Spinal cord (tissue), 10 donors: ENCODE data around the gene FOXL1. TPM values are rescaled to one million over a fixed set of nuclear protein-coding genes. Genes with fewer than 3 reads are reported as not detected.

ENCODE experiments used
- DNase-seq, 6 donors: peaks; one replicate each; pipeline versions ENCODE4 v3.0.0 to v3.0.0-alpha.2; 2013 to 2015; ENCODE audit warnings: low spot score in 6 of 6, low read depth in 4 of 6
- H3K27ac ChIP-seq: one replicate; pipeline ENCODE4 v1.5.1; 2013; ENCODE audit warnings: low read depth, low read length, control low read depth
- H3K27me3 ChIP-seq: one replicate; pipeline ENCODE4 v1.6.1; 2013; ENCODE audit warnings: low read length; ENCODE audit not compliant: control insufficient read depth, insufficient read depth
- H3K36me3 ChIP-seq: one replicate; pipeline ENCODE4 v1.6.1; 2013; ENCODE audit warnings: low read length; ENCODE audit not compliant: control insufficient read depth, insufficient read depth
- H3K4me1 ChIP-seq: one replicate; pipeline ENCODE4 v1.6.1; 2013; ENCODE audit warnings: low read length; ENCODE audit not compliant: control insufficient read depth, insufficient read depth
- H3K4me3 ChIP-seq: one replicate; pipeline ENCODE4 v1.5.1; 2013; ENCODE audit warnings: low read depth, low read length, control low read depth
- H3K9me3 ChIP-seq: one replicate; pipeline ENCODE4 v1.6.1; 2013; ENCODE audit warnings: low read length; ENCODE audit not compliant: control insufficient read depth, insufficient read depth
- WGBS: methylation state at CpG from one replicate; pipeline ENCODE4 v1.1.5; 2013; ENCODE audit warnings: missing lambda C conversion rate; ENCODE audit not compliant: insufficient coverage; 5-methylcytosine and 5-hydroxymethylcytosine counted together
- polyA plus RNA-seq, 2 donors: library from polyadenylated mRNA; unstranded; fragments of 120-200 nt; gene quantifications; one replicate each; pipeline ENCODE4 v1.2.1, GENCODE V29; 2013; ENCODE audit not compliant: insufficient read length in 2 of 2
- total RNA-seq, 2 donors: library from RNA; depleted of rRNA in 1 of 2; stranded (reverse); fragments of 120-200 nt in 1 of 2; fragments of >200 nt in 1 of 2; gene quantifications; one replicate each; pipeline versions ENCODE4 v1.2.3 to v1.2.4, GENCODE V29; 2013 to 2014
- donor health status: healthy.

Gene FOXL1
- total and polyA plus RNA-seq, 4 donors = 2.2 to 8.9 (median 3.5) TPM

DNA sequence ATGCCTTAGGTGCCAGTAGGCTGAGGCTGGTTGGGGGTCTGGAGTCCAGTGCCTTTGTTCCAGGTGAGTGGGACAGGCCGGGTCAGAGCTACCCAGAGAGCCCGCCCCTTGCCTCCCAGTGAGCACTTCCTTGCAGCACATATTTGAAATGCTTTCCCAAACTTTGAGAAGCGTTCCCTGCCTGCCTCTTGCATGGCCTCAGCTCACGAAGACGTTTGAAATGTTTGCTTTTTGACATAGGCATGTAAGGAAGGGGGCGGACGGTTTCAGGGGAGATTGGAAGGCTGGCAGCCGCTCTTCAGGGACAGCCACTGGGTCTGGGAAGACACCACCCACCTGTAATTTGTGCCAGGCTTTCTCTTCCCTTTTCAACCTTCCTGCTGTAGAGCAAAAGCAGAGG lies 5.1 kb upstream of the FOXL1 start:
- peak overlapping the region; percentile 44 for H3K27ac ChIP-seq
- peak overlapping the region; percentile 56 for H3K4me3 ChIP-seq
- peaks cover 98% of the 10 kb centered on the region for H3K27me3 ChIP-seq
- no peaks in the 10 kb centered on the region for H3K36me3 ChIP-seq
- H3K4me1 ChIP-seq = peaks cover 27% of the 10 kb centered on the region
- DNase-seq = no peak
- WGBS = 14% methylated on average over 7 of the region's 8 CpGs
- no peaks in the 10 kb centered on the region for H3K9me3 ChIP-seq

DNA sequence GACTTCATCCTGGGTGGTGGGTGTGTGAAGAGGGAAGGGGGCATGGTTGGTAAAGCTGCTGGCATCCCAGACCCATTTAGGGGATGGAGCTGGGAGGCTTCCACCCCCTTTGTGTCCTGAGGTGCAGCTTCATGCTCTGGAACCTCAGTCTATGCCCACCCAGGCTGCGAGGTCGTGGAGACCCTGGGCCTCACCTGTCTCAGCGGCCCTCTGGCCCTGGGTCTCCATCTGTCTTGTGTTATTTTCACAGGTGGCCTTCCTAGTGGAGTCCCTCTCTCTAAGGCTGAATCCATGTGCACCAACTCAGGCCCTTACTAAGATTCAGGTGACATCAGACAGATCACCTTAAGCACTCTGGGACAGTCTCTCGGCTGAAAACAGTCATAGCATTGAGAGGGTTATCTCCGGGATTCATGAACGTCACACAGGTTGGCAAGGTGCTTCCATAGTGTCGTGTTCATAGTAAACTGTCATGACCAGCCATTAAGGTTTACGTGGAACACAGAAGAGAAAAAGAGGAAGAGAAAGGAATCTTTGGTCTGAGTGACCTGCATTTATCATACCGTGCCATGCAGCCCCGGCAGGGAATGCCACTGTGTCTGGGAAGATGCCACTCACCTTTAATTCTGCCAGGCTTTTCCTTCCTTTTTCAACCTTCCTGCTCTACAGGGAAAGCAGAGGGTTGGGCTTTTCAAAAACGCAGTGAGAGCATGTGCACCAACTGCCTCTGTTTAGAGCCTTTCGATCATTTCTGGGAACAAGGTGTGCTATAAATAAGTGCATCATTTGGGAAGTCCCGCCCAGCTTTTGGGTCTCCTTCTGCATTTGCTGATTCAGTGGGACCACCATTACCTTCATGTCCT lies 4.5 kb upstream of the FOXL1 start:
- Histone ChIP-seq H3K9me3 (no peaks in the 10 kb centered on the region), H3K4me1 (peaks cover 31% of the 10 kb centered on the region), H3K27me3 (peaks cover 99% of the 10 kb centered on the region), H3K27ac (peak overlapping the region; percentile 79), H3K4me3 (peak overlapping the region; percentile 56), H3K36me3 (no peaks in the 10 kb centered on the region)
- WGBS = 38% methylated on average over 12 of the region's 13 CpGs
- peak in 1 of 6 donors; percentile 24 for DNase-seq

DNA sequence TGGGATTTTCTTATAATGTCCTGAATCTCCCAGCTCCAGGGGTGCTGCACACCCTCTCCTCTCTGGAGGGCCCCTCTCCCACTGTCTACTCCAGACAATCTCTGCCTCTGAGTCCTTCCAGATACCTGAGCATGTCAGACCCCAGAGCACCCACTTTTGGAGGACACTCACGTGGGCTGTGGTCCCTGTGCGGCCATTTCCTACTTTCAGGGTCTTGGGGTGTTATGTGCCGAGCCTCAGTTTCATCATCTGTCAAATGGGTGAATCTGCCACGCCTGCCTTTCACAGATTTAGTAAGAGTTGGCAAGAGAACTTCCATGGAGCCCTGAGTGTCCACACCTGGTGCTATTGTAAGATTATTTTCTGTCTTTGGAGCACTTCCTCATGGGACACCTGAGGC lies 3.7 kb upstream of the FOXL1 start:
- Histone ChIP-seq H3K27me3 (peaks cover 98% of the 10 kb centered on the region), H3K27ac (peak overlapping the region; percentile 79), H3K36me3 (no peaks in the 10 kb centered on the region), H3K4me3 (peak overlapping the region; percentile 12), H3K4me1 (peaks cover 36% of the 10 kb centered on the region), H3K9me3 (no peaks in the 10 kb centered on the region)
- DNase-seq = no peak
- 31% methylated on average over 4 of the region's 4 CpGs for WGBS

DNA sequence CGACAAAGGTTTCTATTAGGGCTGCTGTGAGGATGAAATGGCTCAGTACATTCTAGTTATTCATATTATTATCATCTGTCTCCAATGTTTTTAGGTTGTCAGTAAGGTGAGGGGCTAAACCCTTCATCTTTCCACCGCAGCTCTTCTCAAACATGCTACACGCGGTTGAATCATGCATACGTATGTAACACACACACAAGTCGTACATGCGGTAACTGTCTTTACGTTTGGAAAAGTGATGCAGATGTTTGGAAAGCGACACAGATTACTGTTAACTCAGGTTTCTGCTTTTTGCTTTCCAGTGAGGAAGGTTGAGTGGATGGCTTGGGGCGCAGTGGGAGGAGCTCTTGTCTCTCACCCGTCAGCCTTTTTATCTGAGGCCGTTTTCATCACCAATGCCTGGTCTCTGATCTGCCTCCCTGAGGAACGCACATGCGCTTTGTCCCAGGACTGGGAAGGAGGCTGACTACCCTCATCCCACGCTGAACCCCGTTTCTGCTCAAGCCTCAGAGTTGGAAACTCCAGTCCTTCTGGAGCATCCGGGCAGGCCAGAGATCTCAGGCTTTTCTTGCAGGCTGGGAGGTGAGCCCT lies 3.2 kb upstream of the FOXL1 start:
- H3K36me3 ChIP-seq = no peaks in the 10 kb centered on the region
- peak overlapping the region; percentile 87 for H3K27ac ChIP-seq
- H3K4me1 ChIP-seq = peaks cover 40% of the 10 kb centered on the region
- no peaks in the 10 kb centered on the region for H3K9me3 ChIP-seq
- peak overlapping the region; percentile 55 for H3K4me3 ChIP-seq
- H3K27me3 ChIP-seq = peaks cover 98% of the 10 kb centered on the region
- WGBS = 19% methylated on average over 9 of the region's 17 CpGs
- no peak for DNase-seq

DNA sequence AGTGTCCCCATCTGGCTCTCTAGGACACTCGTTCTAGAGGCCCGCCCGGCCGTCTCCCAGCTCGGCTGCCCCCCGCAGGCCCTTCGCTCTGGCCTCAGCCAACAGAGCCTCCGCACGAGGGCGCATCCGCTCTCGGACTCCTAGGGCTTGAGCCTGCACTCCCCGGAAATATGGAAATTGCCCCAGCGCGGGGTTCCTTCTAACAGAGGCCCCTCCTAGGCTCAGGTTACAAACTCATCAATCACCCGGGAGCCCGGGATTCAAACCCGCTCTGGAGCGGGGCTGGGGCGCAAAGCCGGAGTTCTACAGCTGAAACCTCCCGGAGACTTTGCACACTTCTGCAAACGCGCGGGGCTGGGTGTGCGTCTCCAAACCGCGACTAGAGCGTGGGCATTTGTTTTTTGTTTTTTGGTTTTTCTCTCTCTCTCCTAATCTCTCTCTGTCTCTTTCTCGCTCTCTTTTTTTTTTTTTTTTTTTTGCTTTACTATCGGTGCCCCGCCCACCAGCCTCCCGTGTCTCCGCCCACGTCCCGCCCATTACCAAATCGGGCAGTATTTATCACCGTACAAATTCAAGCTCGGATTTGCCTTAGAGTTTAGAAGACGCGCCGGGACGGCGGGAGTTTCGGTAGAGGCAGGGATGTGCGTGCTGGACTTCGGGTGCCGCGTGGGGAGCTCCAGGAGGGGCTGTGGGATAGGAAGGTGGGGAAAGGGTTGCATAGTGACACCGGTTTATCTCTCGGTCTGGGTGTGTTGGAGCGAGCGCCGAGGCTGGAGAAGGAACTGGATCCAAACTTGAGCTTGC lies 2.4 kb upstream of the FOXL1 start:
- H3K27me3 ChIP-seq = peaks cover 97% of the 10 kb centered on the region
- WGBS = under 1% methylated on average over 37 of the region's 54 CpGs
- peak in 2 of 6 donors; percentile 73 to 84 for DNase-seq
- peaks cover 40% of the 10 kb centered on the region for H3K4me1 ChIP-seq
- H3K36me3 ChIP-seq = no peaks in the 10 kb centered on the region
- H3K27ac ChIP-seq = peak overlapping the region; percentile 87
- H3K4me3 ChIP-seq = peak overlapping the region; percentile 55
- no peaks in the 10 kb centered on the region for H3K9me3 ChIP-seq

DNA sequence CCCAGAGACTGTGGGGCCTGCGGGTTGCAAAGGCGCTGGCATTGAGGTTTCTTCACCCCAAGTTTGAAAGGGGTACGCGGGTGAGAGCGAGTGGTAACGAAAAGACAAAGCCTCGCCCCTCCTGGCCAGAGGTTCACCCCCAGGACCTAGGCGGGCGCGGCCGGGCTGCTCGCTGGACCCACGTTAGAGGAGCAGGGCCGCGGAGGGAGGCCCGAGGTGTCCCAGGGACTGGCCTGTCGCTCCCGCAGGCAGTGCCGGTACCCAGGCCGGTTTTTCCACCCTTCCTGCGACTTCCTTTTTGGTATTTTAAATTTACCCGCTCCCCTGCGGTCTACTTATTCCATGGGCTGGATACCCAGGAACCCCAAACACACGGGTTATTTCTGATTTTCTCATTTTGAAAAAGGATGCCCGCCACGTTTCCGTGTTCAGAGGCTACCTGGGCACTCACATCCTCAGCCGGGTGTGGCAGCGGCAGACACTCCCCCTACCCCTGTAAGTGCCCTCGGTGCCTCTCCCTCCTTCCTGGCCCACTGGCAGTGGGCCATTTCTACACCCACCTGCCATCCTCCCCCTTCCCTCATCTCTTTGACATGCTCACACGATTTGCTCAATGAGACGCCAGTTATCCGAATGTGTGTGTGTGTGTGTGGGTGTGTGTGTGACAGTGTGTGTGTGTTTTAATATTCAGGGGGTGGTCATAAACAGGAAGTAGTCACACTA lies 1.6 kb upstream of the FOXL1 start:
- Histone ChIP-seq H3K36me3 (no peaks in the 10 kb centered on the region), H3K4me3 (peak overlapping the region; percentile 55), H3K27me3 (peaks cover 97% of the 10 kb centered on the region), H3K4me1 (peaks cover 40% of the 10 kb centered on the region), H3K9me3 (no peaks in the 10 kb centered on the region), H3K27ac (peak overlapping the region; percentile 87)
- DNase-seq = peak in 1 of 6 donors; percentile 43
- 2% methylated on average over 30 of the region's 33 CpGs for WGBS

DNA sequence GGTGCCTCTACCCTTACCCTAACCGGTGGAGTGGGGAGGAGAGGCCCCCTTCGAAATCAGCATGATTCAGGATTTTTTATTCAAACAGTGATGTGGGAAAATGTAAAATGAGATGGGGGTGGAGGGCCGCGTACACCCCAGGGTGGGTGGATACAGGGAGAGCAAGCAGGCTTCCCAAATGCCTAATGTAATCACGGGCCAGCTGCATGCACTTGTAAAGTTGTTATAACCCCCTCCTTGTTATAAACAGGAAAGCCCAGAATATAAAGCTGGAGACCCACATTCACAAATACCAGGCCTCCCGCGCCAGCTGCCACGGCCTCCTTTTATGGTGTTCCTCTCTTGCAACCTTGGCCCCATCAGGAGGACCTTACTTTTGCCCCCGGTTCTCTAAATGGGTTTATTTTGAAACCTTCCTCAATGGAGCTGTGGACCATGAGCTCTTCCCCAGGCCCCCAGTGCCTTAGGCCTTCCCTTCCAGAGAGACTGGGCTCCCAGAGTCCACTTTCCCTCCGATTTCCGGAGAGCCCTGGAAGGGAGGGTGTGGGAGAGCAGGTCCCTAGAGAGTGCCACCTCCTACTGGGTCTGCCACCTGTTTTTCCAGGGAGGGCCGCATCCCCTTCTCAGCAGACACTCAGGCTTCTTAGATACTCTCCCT lies 906 bp upstream of the FOXL1 start:
- Histone ChIP-seq H3K27ac (peak overlapping the region; percentile 87), H3K4me3 (peak overlapping the region; percentile 55)

DNA sequence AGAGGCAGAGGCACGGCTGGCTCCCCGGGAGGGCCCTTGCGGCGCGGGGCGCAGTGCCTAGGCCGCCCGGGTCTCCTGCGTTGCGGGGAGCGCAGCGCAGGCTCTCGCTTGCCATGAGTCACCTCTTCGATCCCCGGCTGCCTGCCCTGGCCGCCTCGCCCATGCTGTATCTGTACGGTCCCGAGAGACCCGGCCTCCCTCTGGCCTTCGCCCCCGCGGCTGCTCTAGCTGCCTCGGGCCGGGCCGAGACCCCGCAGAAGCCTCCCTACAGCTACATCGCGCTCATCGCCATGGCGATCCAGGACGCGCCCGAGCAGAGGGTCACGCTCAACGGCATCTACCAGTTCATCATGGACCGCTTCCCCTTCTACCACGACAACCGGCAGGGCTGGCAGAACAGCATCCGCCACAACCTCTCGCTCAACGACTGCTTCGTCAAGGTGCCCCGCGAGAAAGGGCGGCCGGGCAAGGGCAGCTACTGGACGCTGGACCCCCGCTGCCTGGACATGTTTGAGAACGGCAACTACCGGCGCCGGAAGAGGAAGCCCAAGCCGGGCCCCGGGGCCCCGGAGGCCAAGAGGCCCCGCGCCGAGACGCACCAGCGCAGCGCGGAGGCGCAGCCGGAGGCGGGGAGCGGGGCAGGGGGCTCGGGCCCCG lies 390 bp downstream of the FOXL1 start:
- H3K9me3 ChIP-seq = no peaks in the 10 kb centered on the region
- WGBS = under 1% methylated on average over 69 of the region's 69 CpGs
- peak overlapping the region; percentile 11 for H3K4me3 ChIP-seq
- peaks cover 40% of the 10 kb centered on the region for H3K4me1 ChIP-seq
- H3K36me3 ChIP-seq = no peaks in the 10 kb centered on the region
- H3K27me3 ChIP-seq = peaks cover 83% of the 10 kb centered on the region
- peak in 2 of 6 donors; percentile 30 to 34 for DNase-seq
- H3K27ac ChIP-seq = peak overlapping the region; percentile 87

More for the DNA sequence above, 906 bp upstream of the FOXL1 start:
- peaks cover 94% of the 10 kb centered on the region for H3K27me3 ChIP-seq
- DNase-seq = peak in 1 of 6 donors; percentile 60
- H3K4me1 ChIP-seq = peaks cover 40% of the 10 kb centered on the region
- no peaks in the 10 kb centered on the region for H3K36me3 ChIP-seq
- no peaks in the 10 kb centered on the region for H3K9me3 ChIP-seq
- 12% methylated on average over 9 of the region's 12 CpGs for WGBS
